Anterior cingulate cortex (tissue), 58 donors: ENCODE data around the gene TMEM252.

Experiments
- DNase-seq, 58 donors: peaks; one replicate each; lab custom pipeline; 2025; lab: John Stamatoyannopoulos, UW

TMEM252 gene

GRCh38 chr9:68502279-68502678 is 38.4 kb downstream of the TMEM252 start:
- DNase-seq = no peak

GRCh38 chr9:68500457-68501381 is 40.0 kb downstream of the TMEM252 start:
- DNase-seq = no peak

- DNase-seq = no peak
These were observed 41.9 kb downstream of the TMEM252 start for GRCh38 chr9:68498816-68499215.

GRCh38 chr9:68497629-68498028 is 43.1 kb downstream of the TMEM252 start:
- no peak for DNase-seq

GRCh38 chr9:68496356-68496755 is 44.3 kb downstream of the TMEM252 start:
- DNase-seq = no peak

GRCh38 chr9:68495247-68495646 is 45.4 kb downstream of the TMEM252 start:
- no peak for DNase-seq

GRCh38 chr9:68493958-68494577 is 46.6 kb downstream of the TMEM252 start:
- no peak for DNase-seq

- no peak for DNase-seq
These were observed 47.1 kb downstream of the TMEM252 start for GRCh38 chr9:68493541-68493940.

- no peak for DNase-seq
These were observed 47.9 kb downstream of the TMEM252 start for GRCh38 chr9:68492806-68493205.

GRCh38 chr9:68489646-68490045 is 51.0 kb downstream of the TMEM252 start:
- DNase-seq = no peak

- DNase-seq = no peak
These were observed 52.6 kb downstream of the TMEM252 start for GRCh38 chr9:68488126-68488525.
